Heart left ventricle (tissue), 16 donors: ENCODE data around the gene RDH16. TPM values are rescaled to one million over a fixed set of nuclear protein-coding genes. Genes with fewer than 3 reads are reported as not detected.

Source experiments
- ATAC-seq, 4 donors: fragments of 200-7000 bp; cut with Tn5 transposase; one replicate each; pipeline ENCODE4 v1.9.1; 2020 to 2022; ENCODE audit warnings: moderate library complexity in 4 of 4, mild to moderate bottlenecking in 3 of 4, moderate number of reproducible peaks in 1 of 4
- DNase-seq, 5 donors: peaks; one replicate each; pipeline ENCODE4 v3.0.0-alpha.2; 2020
- H3K27ac ChIP-seq, 12 donors: fragments of 200-600 bp; sonication (generic) in 4 of 12; one replicate each; pipeline versions ENCODE4 v1.5.0 to v1.8.0; 2016 to 2022; ENCODE audit warnings: mild to moderate bottlenecking in 2 of 12
- H3K27me3 ChIP-seq, 9 donors: fragments of 200-600 bp; sonication (generic) in 2 of 9; one replicate each; pipeline versions ENCODE4 v1.5.1 to v1.8.0; 2016 to 2022; ENCODE audit warnings: mild to moderate bottlenecking in 3 of 9
- H3K36me3 ChIP-seq, 9 donors: fragments of 200-600 bp; sonication (generic) in 2 of 9; one replicate each; pipeline versions ENCODE4 v1.5.0 to v1.8.0; 2018 to 2022; ENCODE audit warnings: mild to moderate bottlenecking in 2 of 9
- H3K4me1 ChIP-seq, 12 donors: fragments of 200-600 bp; sonication (generic) in 4 of 12; one replicate each; pipeline versions ENCODE4 v1.5.0 to v1.8.0; 2016 to 2022; ENCODE audit warnings: mild to moderate bottlenecking in 3 of 12
- H3K4me3 ChIP-seq, 12 donors: fragments of 200-600 bp; sonication (generic) in 4 of 12; one replicate each; pipeline versions ENCODE4 v1.5.0 to v1.8.0; 2017 to 2022; ENCODE audit warnings: mild to moderate bottlenecking in 9 of 12, moderate library complexity in 4 of 12
- H3K9me3 ChIP-seq, 12 donors: fragments of 200-600 bp; sonication (generic) in 4 of 12; one replicate each; pipeline versions ENCODE4 v1.5.0 to v1.8.0; 2016 to 2022; ENCODE audit warnings: mild to moderate bottlenecking in 1 of 12
- CTCF ChIP-seq, 12 donors: fragments of 200-600 bp; sonication (generic) in 4 of 12; IDR thresholded peaks; one replicate each; pipeline versions ENCODE4 v1.5.0 to v1.8.0; 2018 to 2022; ENCODE audit warnings: antibody characterized with exemption in 12 of 12, mild to moderate bottlenecking in 5 of 12
- POLR2A ChIP-seq, 2 donors: fragments of 450-650 bp; IDR thresholded peaks; one replicate each; pipeline ENCODE4 v1.6.1; 2017; ENCODE audit warnings: antibody characterized with exemption in 2 of 2, mild to moderate bottlenecking in 2 of 2, moderate library complexity in 2 of 2
- WGBS, 4 donors: extraction: QIAGEN DNeasy Blood & Tissue Kit in 2 of 4; methylation state at CpG; one replicate each; pipeline versions ENCODE4 v1.1.5 to v1.1.7; 2013 to 2018; 5-methylcytosine and 5-hydroxymethylcytosine counted together
- intact Hi-C, 10 donors: fragments of 100-400 bp; cut with DNase I; formaldehyde crosslinking; loops; one replicate each; pipeline versions ENCODE4 v1.11.1 to v1.14.2; 2022
- polyA plus RNA-seq, 2 donors: library from polyadenylated mRNA; stranded (reverse); fragments of 200-250 nt; gene quantifications; one replicate each; pipeline ENCODE4 v1.2.3, GENCODE V29; 2013
- total RNA-seq, 9 donors: library from RNA; depleted of rRNA in 2 of 9; stranded (reverse); fragments of >200 nt in 2 of 9; fragmentation: NEBNext Ultra II Directional in 3 of 9; extraction: Animal tissue kit (Norgen Biotek cat#: 25700) in 3 of 9; gene quantifications; one replicate each; pipeline versions ENCODE4 v1.1.0 to v1.2.4, GENCODE V29; 2016 to 2023
- donor health status: ischemic (EF 13 %, LVEDD 7.1; RV severe dilation, severe dysfunction).
- donor health status: healthy with polysubstance abuse.
- donor health status: DM: no; HTN: yes; CAD: no.
- donor health status: DM: no; HTN: no; CAD: no.
- donor health status: ischemic (EF 25% LVEDD 6.9; RV normal size, moderate dysfunction).
- donor health status: ischemic (EF 25% LVEDD 5.7; RV mildly dilated, moderate dysfunction).
- donor health status: healthy.
- donor health status: DM: yes; HTN: yes; CAD: no.
- donor health status: ischemic (EF 35%, LVEDD 5.7; RV mildly dilated, moderate dysfunction).
- donor health status: nonischemic (EF 11% LVEDD 7.7; RV severe dilation, severe dysfunction).
- donor health status: DM: yes; HTN: yes; CAD: no.
- donor health status: PGD.
- donor health status: ischemic (EF 29% LVEDD 5.4; RV normal size, mild dysfunction).
- donor health status: nonischemic (EF 23%, LVEDD 6.1; RV moderate dilation, normal function).

The RDH16 gene
- total and polyA plus RNA-seq, 11 donors = 0.06 to 0.54 (median 0.16) TPM; not detected in 2

GRCh38 chr12:56991319-56992246 is 34.2 kb upstream of the RDH16 start:
- Histone ChIP-seq H3K27ac (peak overlapping the region in 8 of 12 donors; percentile 15 to 83 (median 48)), H3K4me3 (no peak overlapping the region), H3K36me3 (peaks cover 0 to 10% (median 0%) of the 10 kb centered on the region in 9 donors), H3K27me3 (no peaks in the 10 kb centered on the region), H3K9me3 (no peaks in the 10 kb centered on the region), H3K4me1 (peaks cover 4 to 46% (median 28%) of the 10 kb centered on the region in 12 donors)
- intact Hi-C loops = no loop called here
- TF ChIP-seq CTCF (IDR thresholded peaks at IDR 0.05) (no peak), POLR2A (IDR thresholded peaks at IDR 0.05) (no peak)
- ATAC-seq (peak in 2 of 4 donors; percentile 58 to 67), DNase-seq (peak; percentile 55 to 73 (median 63))
- 65 to 71% (median 69%) methylated on average over 8 of the region's 8 CpGs for WGBS, 4 donors

GRCh38 chr12:56990648-56991318 is 33.4 kb upstream of the RDH16 start:
- ATAC-seq (peak in 1 of 4 donors; percentile 3), DNase-seq (no peak)
- Histone ChIP-seq H3K4me1 (peaks cover 4 to 46% (median 28%) of the 10 kb centered on the region in 12 donors), H3K9me3 (no peaks in the 10 kb centered on the region), H3K4me3 (no peak overlapping the region), H3K36me3 (peaks cover 0 to 9% (median 0%) of the 10 kb centered on the region in 9 donors), H3K27ac (peak overlapping the region in 8 of 12 donors; percentile 0 to 70 (median 42)), H3K27me3 (no peaks in the 10 kb centered on the region)
- TF ChIP-seq CTCF (IDR thresholded peaks at IDR 0.05) = no peak
- TF ChIP-seq POLR2A (IDR thresholded peaks at IDR 0.05) = no peak
- intact Hi-C loops = no loop called here
- 47 to 56% (median 55%) methylated on average over 7 of the region's 7 CpGs for WGBS, 4 donors

GRCh38 chr12:56989861-56990610 is 32.6 kb upstream of the RDH16 start:
- DNase-seq = no peak
- Histone ChIP-seq H3K27me3 (no peaks in the 10 kb centered on the region), H3K27ac (no peak overlapping the region), H3K4me3 (no peak overlapping the region), H3K36me3 (peaks cover 0 to 2% (median 0%) of the 10 kb centered on the region in 9 donors), H3K9me3 (no peaks in the 10 kb centered on the region), H3K4me1 (peaks cover 4 to 46% (median 28%) of the 10 kb centered on the region in 12 donors)
- whole genome bisulfite sequencing, 4 donors = 68 to 77% (median 69%) methylated on average over 7 of the region's 7 CpGs
- intact Hi-C loops = loop anchor here in 6 of 10 donors (2.0 to 5.0 kb wide), 4 partner anchors 153 to 233 kb away; partner anchors contain the start of gene HSD17B6 (in 2 of the 6)
- no peak for ATAC-seq
- no peak for TF ChIP-seq POLR2A (IDR thresholded peaks at IDR 0.05)
- no peak for TF ChIP-seq CTCF (IDR thresholded peaks at IDR 0.05)
